ENCODE data around the gene SLC24A3.

SLC24A3 gene

DNA sequence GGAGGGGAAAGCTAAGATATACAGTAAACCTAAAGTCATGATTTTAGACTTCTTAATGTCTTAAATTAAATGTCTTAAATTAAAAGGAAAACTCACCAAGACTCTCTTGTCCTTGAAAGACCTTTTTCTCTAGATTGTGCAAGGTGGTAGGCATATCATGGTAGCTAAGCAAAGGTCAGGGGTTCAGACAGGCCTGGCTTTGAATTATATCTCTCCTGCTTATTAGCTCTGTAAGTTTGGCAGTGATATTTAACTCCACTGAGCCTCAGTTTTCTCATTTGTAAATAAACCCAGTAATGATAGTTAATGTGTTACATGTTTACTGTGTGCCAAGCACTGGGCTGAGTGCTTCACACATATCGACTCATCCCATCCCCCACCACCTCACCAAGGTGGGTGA lies 203.3 kb downstream of the SLC24A3 start:
- no peak for DNase-seq (ENCODE audit: low spot score)
- no peak overlapping the region for H2BK120ac ChIP-seq (ENCODE audit: low read depth, low read length)

DNA sequence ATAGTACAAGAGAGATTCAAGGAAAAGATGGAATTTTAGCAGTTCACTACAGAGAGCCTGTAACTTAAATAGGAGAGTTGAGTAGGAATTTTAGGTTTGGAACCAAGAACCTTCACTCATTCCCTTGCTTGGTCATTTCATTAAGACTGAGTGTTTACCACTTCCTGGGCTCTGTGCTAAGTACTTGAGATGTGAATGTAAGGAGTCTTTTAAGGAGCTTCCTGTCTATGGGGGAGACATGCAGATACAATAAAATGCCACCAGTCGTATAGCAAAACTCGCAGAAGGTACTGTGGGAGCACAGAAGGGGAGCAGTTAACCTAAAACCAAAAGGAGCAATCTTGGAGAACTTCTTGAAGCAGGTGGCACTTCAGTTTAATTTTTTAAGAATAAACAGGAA lies 204.2 kb downstream of the SLC24A3 start:
- Histone ChIP-seq H2AK5ac (ENCODE audit: low read depth, low read length) (no peak overlapping the region), H3K18ac (ENCODE audit: low read length) (no peak overlapping the region), H3K4me2 (ENCODE audit: insufficient read depth, low read length, poor library complexity, severe bottlenecking) (no peak overlapping the region), H3K36me3 (replicated peaks in 1 of 2; ENCODE audit: control insufficient read depth in 2 of 2, insufficient read depth in 2 of 2, low read length in 2 of 2) (no peaks in the 10 kb centered on the region), H3K4ac (ENCODE audit: low read length) (no peak overlapping the region), H3K9ac (ENCODE audit: low read depth, low read length, poor library complexity) (no peak overlapping the region), H4K8ac (ENCODE audit: low read depth, low read length) (no peak overlapping the region), H3K27ac (replicated peaks; ENCODE audit: low read length) (no peak overlapping the region), H3K4me3 (ENCODE audit: low read length in 2 of 2) (no peak overlapping the region), H2BK120ac (ENCODE audit: low read depth, low read length) (no peak overlapping the region), H2AFZ (ENCODE audit: low read length) (no peak overlapping the region), H2BK5ac (ENCODE audit: low read length) (no peak overlapping the region), H3K79me1 (ENCODE audit: low read depth, low read length) (no peaks in the 10 kb centered on the region), H3K27me3 (ENCODE audit: control insufficient read depth in 3 of 3, insufficient read depth in 3 of 3, low read depth in 1 of 3, low read length in 3 of 3) (no peaks in the 10 kb centered on the region), H3K14ac (ENCODE audit: low read length) (no peak overlapping the region), H2BK15ac (ENCODE audit: low read length) (no peak overlapping the region), H3K23ac (ENCODE audit: low read depth, low read length, poor library complexity) (no peak overlapping the region), H4K91ac (ENCODE audit: low read depth, low read length, poor library complexity) (no peak overlapping the region), H2BK12ac (ENCODE audit: low read length) (no peak overlapping the region), H3K4me1 (ENCODE audit: control insufficient read depth in 2 of 2, insufficient read depth in 1 of 2, low read depth in 1 of 2, low read length in 2 of 2) (no peaks in the 10 kb centered on the region), H3K9me3 (replicated peaks in 1 of 2; ENCODE audit: control insufficient read depth in 2 of 2, insufficient read depth in 1 of 2, low read depth in 1 of 2, low read length in 2 of 2) (no peaks in the 10 kb centered on the region)
- WGBS, 2 donors (ENCODE audit: extremely low coverage in 2 of 2, insufficient read length in 2 of 2, insufficient replicate concordance in 1 of 2): no CpG with 5 or more reads among the region's 2 CpGs
- no peak for DNase-seq (ENCODE audit: low spot score)

More for the DNA sequence above, 203.3 kb downstream of the SLC24A3 start:
- Histone ChIP-seq H3K4me2 (ENCODE audit: insufficient read depth, low read length, poor library complexity, severe bottlenecking) (no peak overlapping the region), H3K79me1 (ENCODE audit: low read depth, low read length) (no peaks in the 10 kb centered on the region), H2BK15ac (ENCODE audit: low read length) (no peak overlapping the region), H2BK5ac (ENCODE audit: low read length) (no peak overlapping the region), H3K27me3 (ENCODE audit: control insufficient read depth in 3 of 3, insufficient read depth in 3 of 3, low read depth in 1 of 3, low read length in 3 of 3) (no peaks in the 10 kb centered on the region), H3K4me1 (ENCODE audit: control insufficient read depth in 2 of 2, insufficient read depth in 1 of 2, low read depth in 1 of 2, low read length in 2 of 2) (no peaks in the 10 kb centered on the region), H3K4me3 (ENCODE audit: low read length in 2 of 2) (no peak overlapping the region), H3K9me3 (replicated peaks in 1 of 2; ENCODE audit: control insufficient read depth in 2 of 2, insufficient read depth in 1 of 2, low read depth in 1 of 2, low read length in 2 of 2) (no peaks in the 10 kb centered on the region), H3K23ac (ENCODE audit: low read depth, low read length, poor library complexity) (no peak overlapping the region), H2AK5ac (ENCODE audit: low read depth, low read length) (no peak overlapping the region), H4K8ac (ENCODE audit: low read depth, low read length) (no peak overlapping the region), H3K14ac (ENCODE audit: low read length) (no peak overlapping the region), H3K4ac (ENCODE audit: low read length) (no peak overlapping the region), H2AFZ (ENCODE audit: low read length) (no peak overlapping the region), H4K91ac (ENCODE audit: low read depth, low read length, poor library complexity) (no peak overlapping the region), H3K36me3 (replicated peaks in 1 of 2; ENCODE audit: control insufficient read depth in 2 of 2, insufficient read depth in 2 of 2, low read length in 2 of 2) (no peaks in the 10 kb centered on the region), H2BK12ac (ENCODE audit: low read length) (no peak overlapping the region), H3K18ac (ENCODE audit: low read length) (no peak overlapping the region), H3K27ac (replicated peaks; ENCODE audit: low read length) (no peak overlapping the region), H3K9ac (ENCODE audit: low read depth, low read length, poor library complexity) (no peak overlapping the region)
- WGBS, 2 donors (ENCODE audit: extremely low coverage in 2 of 2, insufficient read length in 2 of 2, insufficient replicate concordance in 1 of 2): no CpG with 5 or more reads among the region's 1 CpG

DNA sequence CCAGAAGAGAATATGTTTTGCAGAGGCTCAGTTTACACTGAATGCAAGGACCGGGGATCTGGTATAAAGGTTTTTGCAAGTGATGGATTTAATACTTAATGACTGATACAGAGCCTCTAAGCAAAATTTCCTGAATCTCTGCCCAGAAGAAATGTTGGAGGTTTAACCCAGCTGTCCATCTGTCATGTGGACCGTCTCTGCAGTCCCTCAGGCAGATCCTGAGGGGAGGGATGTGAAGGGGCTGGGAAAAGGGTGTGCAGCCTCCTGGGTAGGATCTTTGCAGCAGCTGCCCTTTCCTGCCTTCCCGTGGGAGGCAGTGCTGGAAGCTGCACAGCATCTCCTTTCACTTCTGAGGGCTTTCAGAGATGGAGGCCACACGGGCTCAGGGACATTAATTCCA lies 207.0 kb downstream of the SLC24A3 start:
- Histone ChIP-seq H3K79me1 (ENCODE audit: low read depth, low read length) (no peaks in the 10 kb centered on the region), H3K18ac (ENCODE audit: low read length) (no peak overlapping the region), H2AK5ac (ENCODE audit: low read depth, low read length) (no peak overlapping the region), H3K14ac (ENCODE audit: low read length) (no peak overlapping the region), H2AFZ (ENCODE audit: low read length) (no peak overlapping the region), H3K9ac (ENCODE audit: low read depth, low read length, poor library complexity) (no peak overlapping the region), H2BK15ac (ENCODE audit: low read length) (no peak overlapping the region), H3K36me3 (replicated peaks in 1 of 2; ENCODE audit: control insufficient read depth in 2 of 2, insufficient read depth in 2 of 2, low read length in 2 of 2) (no peaks in the 10 kb centered on the region), H3K27me3 (ENCODE audit: control insufficient read depth in 3 of 3, insufficient read depth in 3 of 3, low read depth in 1 of 3, low read length in 3 of 3) (no peaks in the 10 kb centered on the region), H2BK12ac (ENCODE audit: low read length) (no peak overlapping the region), H3K9me3 (replicated peaks in 1 of 2; ENCODE audit: control insufficient read depth in 2 of 2, insufficient read depth in 1 of 2, low read depth in 1 of 2, low read length in 2 of 2) (no peaks in the 10 kb centered on the region), H4K91ac (ENCODE audit: low read depth, low read length, poor library complexity) (no peak overlapping the region), H3K27ac (replicated peaks; ENCODE audit: low read length) (no peak overlapping the region), H3K4ac (ENCODE audit: low read length) (no peak overlapping the region), H3K4me2 (ENCODE audit: insufficient read depth, low read length, poor library complexity, severe bottlenecking) (no peak overlapping the region), H3K4me1 (ENCODE audit: control insufficient read depth in 2 of 2, insufficient read depth in 1 of 2, low read depth in 1 of 2, low read length in 2 of 2) (peaks cover 0 to 6% of the 10 kb centered on the region in 2 donors), H2BK5ac (ENCODE audit: low read length) (no peak overlapping the region), H2BK120ac (ENCODE audit: low read depth, low read length) (no peak overlapping the region), H3K23ac (ENCODE audit: low read depth, low read length, poor library complexity) (no peak overlapping the region), H3K4me3 (ENCODE audit: low read length in 2 of 2) (no peak overlapping the region), H4K8ac (ENCODE audit: low read depth, low read length) (no peak overlapping the region)
- no CpG with 5 or more reads among the region's 4 CpGs for WGBS, 2 donors (ENCODE audit: extremely low coverage in 2 of 2, insufficient read length in 2 of 2, insufficient replicate concordance in 1 of 2)
- no peak for DNase-seq (ENCODE audit: low spot score)

DNA sequence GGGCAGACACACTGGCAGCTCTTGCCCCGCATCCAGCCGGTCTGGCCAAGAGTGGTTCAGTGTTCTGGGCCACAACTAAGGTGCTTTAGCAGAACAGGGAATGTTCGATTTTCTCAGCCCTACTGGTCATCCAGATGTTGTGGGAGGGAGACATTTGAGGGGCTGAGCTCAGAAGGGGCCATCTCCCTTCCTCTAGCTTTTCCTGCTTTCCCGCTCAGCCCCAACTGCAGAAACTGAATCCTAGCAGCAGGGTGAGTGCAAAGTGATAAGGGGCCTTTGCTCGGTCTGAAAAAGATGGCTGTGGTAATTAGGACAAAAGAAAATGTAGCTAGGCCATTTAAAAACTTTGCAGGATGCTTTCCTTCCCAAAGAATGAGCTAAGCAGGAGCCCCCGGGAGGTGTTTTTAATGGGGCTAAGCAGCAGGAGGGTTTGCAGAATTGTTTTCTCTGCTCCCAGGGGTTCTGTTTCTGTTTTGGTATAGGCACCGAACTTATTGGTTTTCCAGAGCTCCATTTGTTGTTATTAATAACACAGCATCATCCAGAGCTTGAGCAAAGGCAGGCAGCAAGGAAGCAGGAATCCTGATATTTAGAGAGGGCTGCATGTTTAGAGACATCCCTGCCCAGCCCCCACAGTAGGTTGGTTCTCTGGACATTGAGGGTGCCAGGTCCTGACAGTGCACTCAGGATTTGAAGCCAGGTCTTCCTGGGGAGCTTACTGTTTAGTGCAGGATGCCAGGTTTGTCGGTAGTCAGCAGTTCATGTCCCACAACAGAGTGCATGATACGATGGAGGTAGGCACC lies 210.9 kb downstream of the SLC24A3 start:
- Histone ChIP-seq H2BK12ac (ENCODE audit: low read length) (peak overlapping the region; percentile 65), H3K18ac (ENCODE audit: low read length) (peak overlapping the region; percentile 54), H3K27ac (replicated peaks; ENCODE audit: low read length) (no peak overlapping the region), H3K4ac (ENCODE audit: low read length) (no peak overlapping the region), H2BK15ac (ENCODE audit: low read length) (no peak overlapping the region), H4K8ac (ENCODE audit: low read depth, low read length) (no peak overlapping the region), H2AK5ac (ENCODE audit: low read depth, low read length) (no peak overlapping the region), H3K9ac (ENCODE audit: low read depth, low read length, poor library complexity) (no peak overlapping the region), H3K4me3 (ENCODE audit: low read length in 2 of 2) (no peak overlapping the region), H2BK120ac (ENCODE audit: low read depth, low read length) (no peak overlapping the region), H2BK5ac (ENCODE audit: low read length) (no peak overlapping the region), H3K9me3 (replicated peaks in 1 of 2; ENCODE audit: control insufficient read depth in 2 of 2, insufficient read depth in 1 of 2, low read depth in 1 of 2, low read length in 2 of 2) (peaks cover 0 to 2% of the 10 kb centered on the region in 2 donors), H3K4me2 (ENCODE audit: insufficient read depth, low read length, poor library complexity, severe bottlenecking) (no peak overlapping the region), H3K4me1 (ENCODE audit: control insufficient read depth in 2 of 2, insufficient read depth in 1 of 2, low read depth in 1 of 2, low read length in 2 of 2) (peaks cover 0 to 10% of the 10 kb centered on the region in 2 donors), H3K23ac (ENCODE audit: low read depth, low read length, poor library complexity) (no peak overlapping the region), H3K36me3 (replicated peaks in 1 of 2; ENCODE audit: control insufficient read depth in 2 of 2, insufficient read depth in 2 of 2, low read length in 2 of 2) (no peaks in the 10 kb centered on the region), H2AFZ (ENCODE audit: low read length) (no peak overlapping the region), H3K79me1 (ENCODE audit: low read depth, low read length) (peaks cover 2% of the 10 kb centered on the region), H3K14ac (ENCODE audit: low read length) (no peak overlapping the region), H3K27me3 (ENCODE audit: control insufficient read depth in 3 of 3, insufficient read depth in 3 of 3, low read depth in 1 of 3, low read length in 3 of 3) (peaks cover 0 to 2% (median 0%) of the 10 kb centered on the region in 3 experiments), H4K91ac (ENCODE audit: low read depth, low read length, poor library complexity) (no peak overlapping the region)
- no peak for DNase-seq (ENCODE audit: low spot score)
- WGBS, 2 donors (ENCODE audit: extremely low coverage in 2 of 2, insufficient read length in 2 of 2, insufficient replicate concordance in 1 of 2): no CpG with 5 or more reads among the region's 9 CpGs
